Ammon's horn (tissue), 1 donor: Measurements from ENCODE around the gene SPTBN1.

Experiments used
- DNase-seq: peaks from one replicate; pipeline ENCODE4 v3.0.0-alpha.2; 2016; ENCODE audit warnings: low spot score

Gene SPTBN1

DNA sequence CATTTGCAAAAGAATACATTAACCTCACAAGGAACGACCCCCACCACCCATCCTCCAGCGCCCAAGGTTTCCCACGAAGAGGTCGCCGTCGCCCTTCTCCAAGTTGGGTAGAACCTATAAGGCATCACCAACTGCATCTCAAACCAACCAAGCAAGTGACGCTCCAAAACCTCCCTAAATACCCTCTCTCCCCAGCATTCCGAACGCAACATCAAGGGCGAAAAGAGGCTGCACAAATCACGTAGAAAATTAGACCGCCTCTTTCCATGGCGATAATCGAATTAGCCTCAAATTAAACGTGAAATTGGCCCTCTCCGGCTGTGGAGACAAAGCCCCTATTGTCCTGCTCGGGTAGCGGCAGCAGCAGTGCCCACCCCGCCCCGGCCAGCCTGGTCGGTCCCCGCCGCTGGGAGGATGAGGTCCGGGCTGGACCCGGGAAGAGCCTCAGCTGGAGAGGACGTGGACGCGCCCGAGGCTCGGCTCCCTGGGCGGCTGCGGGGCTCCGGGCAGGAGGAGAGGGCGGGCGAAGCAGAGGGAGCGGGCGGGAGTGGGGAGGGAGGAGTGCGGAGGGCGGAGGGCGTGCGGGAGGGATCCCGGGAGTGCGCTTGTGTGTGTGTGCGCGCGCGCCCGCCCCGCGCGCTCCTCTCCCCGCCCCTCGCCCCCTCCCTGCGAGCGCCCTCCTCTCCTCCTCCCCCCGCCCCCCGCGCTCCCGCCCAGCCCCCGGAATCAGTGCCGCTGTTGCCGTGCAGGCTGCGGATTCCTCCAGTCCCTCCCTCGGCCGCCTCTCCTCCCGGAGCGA, at the start of gene SPTBN1:
Gene SPTBN1, plus strand, starts transcription at position 765 of the 799 bp plus-strand sequence. CDS start 70,092 bp downstream, outside the sequence.
- peak; percentile 97 for DNase-seq

- no peak for DNase-seq
Observed at GRCh38 chr2:54407693-54408092, 48.4 kb upstream of the SPTBN1 start.

DNA sequence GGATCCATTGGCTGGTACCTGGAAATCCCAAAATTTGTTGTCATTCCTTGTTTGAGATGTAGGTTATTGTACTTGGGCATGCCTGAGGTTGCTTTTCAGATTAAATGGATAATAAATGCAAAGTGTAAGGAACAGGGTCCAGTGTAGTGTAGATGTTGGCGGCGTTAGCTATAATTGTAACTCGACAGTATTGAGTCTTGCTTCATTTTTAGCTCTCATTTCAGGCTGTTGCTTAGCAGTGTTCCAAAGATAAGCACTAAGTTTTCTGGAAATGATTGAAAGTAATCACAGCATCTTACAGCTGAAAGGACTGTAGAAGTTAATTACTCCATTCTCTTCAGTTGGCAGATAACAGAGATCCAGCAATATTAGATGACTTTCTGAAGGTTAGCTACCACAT, 47.8 kb upstream of the SPTBN1 start:
- DNase-seq: no peak

DNA sequence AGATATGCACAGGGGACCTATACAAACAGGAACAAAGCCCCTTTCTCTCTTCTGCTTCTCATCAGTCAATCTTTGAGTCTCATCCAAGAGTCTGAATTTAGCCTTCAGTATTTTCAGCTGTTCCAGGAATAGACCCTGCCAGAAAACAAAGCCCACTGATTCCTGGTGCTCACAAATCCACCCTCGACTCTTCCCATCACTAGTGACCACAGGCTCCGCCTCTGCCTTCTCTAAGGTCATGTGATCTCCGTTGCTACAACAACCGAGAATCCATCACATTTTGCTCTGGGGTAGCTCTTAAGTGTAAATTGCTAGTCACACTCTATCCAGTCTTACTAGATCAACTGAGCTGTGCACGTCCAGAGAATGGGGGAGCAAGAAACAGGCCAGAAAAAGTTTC, 46.4 kb upstream of the SPTBN1 start:
- DNase-seq: peak; percentile 82

DNA sequence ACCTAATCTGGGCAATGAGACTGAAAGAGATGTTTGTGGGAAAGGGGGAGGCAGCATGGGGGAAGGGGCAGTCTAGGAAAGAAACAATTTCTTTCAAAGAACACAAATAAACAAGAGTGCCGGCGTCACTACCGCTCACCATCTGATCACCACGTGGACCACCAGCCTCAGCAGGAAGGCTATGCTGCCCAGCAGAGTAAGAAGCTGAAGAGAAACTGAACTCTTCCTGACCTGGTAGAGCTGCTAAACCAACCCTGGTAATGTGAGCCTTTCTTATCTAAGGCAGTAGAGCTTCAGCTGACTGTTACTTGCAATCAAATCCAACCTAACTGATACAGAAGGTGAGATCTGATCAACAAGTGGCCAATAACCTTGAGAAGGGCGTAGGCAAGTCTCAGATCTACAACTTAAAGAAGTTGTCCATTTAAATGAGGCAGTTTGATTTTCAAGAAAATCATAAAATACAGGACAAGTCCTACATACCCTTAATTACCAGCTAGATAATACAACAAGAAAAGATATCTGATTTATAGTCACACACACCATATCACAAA, 44.2 kb upstream of the SPTBN1 start:
- no peak for DNase-seq

- DNase-seq: no peak
Observed at GRCh38 chr2:54416166-54416813, 39.8 kb upstream of the SPTBN1 start.

DNA sequence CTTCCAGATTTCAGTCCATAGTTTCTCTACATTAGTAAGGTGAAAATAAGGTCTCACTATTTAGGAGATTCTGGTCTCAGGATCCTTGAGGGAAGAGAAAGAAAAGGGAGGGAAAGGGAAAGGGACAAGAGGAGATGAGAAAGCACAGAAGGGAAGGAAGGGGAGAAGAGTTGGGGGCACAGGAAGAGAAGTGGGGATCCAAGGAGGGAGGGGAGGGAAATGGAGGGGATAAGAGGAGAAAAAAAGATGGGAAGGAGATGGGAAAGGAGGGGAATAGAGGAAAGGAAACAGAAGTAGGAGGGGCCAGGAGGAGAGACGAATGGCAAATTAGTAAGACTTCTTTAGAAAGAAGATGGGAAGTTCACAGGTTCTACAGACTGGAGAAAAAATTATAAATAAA, 39.2 kb upstream of the SPTBN1 start:
- DNase-seq: no peak

GRCh38 chr2:54417577-54417976, 38.5 kb upstream of the SPTBN1 start:
- DNase-seq: no peak

- no peak for DNase-seq
Observed at GRCh38 chr2:54419388-54419787, 36.7 kb upstream of the SPTBN1 start.

GRCh38 chr2:54419855-54420523, 36.1 kb upstream of the SPTBN1 start:
- no peak for DNase-seq

DNA sequence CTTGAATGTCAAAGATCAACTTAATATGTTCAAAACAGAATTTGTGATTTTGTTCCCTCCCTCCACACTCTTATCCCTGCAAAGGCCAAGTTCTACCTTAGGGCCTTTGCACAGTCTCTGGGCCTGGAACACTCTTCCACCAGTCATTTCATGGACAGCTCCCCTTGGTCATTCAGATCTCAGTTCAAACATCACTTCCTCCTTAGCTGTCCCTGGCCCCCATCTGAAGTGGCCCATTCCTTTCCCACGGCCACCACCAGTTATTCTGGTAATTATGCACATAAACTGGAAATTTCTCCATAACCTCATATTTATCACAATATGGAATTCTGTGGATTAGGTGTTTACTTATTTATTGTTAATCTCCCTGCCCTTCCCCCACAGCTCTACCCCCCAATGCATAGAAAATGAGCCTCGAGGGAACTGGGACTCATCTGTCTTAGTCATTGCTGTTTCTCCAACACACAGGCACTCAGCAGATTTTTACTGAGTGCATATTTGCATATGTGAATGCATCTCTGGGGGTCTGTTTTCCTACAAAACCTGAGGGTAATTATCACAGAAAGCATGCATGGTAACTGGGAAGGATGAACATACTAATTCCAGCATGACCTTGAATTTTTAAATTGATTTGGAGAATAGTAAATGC, 35.5 kb upstream of the SPTBN1 start:
- no peak for DNase-seq

DNA sequence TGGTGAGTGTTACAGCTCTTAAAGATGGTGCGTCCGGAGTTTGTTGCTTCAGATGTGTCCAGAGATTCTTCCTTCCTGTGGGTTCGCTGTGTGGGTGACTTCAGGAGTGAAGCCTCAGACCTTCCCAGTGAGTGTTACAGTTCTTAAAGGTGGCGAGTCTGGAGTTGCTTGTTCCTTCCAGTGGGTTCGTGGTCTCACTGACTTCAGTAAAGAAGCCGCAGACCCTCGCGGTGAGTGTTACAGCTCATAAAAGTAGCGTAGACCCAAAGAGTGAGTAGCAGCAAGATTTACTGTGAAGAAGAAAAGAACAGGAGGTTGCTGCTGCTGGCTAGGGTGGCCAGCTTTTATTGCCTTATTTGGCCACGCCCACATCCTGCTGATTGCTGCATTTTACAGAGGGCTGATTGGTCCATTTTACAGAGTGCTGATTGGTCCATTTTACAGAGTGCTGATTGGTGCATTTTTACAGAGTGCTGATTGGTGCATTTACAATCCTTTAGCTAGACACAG, 34.0 kb upstream of the SPTBN1 start:
- no peak for DNase-seq

GRCh38 chr2:54423213-54423612, 32.9 kb upstream of the SPTBN1 start:
- DNase-seq: no peak

DNA sequence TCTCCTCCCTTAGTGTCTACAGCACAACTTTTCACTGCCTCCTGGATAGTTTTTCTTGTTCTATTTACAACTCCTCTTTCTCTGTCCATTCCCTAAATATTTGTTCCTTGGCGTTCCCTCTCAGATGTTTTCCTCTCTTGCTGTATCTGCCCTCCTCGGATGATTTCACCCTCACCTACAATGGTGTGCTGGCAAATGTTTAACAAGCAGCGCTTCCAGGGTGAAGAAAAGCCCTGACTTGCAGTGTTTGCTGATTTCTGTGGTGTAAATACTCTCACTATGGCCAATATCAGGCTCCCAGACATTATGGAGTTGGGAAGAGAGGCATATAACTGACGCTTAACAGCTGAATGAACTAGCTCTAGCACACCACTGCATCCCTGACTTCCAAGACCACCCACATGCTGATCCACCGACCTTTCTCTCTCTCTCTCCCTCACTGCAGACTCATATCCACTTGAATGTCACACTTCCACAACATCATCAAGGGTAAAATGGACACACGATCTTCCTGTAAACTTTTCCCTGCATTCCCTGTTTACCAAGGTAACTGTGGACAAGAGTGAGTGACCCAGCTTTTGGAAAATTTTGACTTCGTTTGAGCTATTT, 31.5 kb upstream of the SPTBN1 start:
- DNase-seq: no peak

DNA sequence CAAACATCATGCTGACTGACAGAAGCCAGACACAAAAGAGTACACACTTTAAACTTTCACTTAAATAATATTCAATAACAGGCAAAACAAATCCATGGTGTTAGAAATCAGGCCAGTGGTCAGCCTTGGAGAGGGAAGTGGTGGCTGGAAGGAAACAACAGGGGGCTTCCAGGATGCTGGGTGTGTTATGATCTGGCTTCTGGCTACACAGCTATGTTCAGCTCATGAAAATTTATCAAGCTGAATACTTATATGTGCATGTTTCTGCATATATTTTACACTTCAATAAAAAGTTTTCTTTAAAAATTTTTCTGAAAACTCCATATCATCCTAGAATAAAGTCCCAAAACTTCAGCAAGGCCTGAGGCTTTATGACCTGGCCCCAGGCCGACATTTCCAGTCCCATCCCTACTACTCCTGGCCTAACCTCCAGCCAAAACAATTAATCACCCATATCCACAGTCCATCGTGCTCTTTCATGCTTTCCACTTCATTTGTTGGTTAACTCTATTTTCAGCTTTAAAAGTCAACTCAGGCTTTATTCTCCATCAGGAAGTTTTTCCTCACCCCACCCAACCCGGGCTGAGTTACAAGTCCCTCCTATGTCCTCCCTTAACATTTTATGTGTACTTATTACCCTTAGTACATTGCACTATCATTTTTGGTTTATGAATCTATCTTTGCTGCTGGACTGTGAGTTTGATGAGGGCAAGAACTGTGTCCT, 27.9 kb upstream of the SPTBN1 start:
- DNase-seq: no peak

DNA sequence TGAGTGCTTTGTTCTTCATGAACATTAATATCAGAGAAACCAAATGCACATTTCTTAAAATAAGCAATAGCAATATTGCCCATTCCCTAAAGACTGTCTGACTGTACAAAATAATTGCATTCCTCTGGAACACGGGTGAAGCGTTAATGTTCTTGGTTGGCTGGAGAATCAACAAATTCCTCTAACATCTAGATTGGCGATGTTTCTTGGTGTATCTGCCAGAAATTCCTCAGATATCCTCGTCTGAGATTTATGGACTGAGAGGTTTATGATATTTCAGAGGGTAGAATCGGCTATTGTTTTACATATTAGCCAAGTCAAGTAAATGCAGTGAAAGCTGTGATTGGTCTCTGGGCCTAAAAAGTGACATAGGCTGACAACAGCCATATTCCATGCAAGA, 27.1 kb upstream of the SPTBN1 start:
- DNase-seq: no peak

DNA sequence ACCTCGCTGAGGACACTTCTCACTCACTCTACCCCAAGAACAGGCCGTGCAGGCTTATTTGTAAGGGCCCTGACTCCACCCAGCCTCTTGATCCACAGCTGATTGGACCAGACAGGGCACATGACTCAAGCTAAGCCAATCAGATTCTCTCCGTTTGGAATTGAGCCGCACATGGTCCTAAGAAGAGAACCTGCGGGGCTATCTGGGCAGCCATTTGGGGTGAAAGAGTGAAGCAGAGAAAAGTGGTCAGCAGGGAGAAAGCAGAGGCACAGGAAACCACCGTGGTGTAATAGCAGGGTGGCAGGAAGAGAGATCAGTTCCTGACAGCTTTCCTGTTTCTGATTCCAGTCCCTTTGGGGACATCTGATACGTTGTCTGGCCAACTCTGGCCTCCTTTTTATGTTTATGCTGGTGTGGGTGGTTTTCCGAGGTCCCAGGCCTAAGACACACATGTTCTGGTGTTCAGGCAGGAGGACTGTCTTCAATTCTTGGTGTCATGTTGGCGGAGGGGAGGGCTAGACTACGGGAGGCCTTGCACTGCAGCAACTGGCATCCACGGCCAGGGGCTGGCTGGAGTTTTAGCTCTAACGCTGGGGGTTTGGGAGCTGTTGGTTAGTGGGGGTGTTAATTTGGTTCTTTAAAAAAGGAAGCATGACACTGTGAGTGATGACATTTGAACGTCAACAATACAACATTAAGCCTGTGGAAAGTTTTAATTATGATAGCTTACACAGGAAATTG, 26.1 kb upstream of the SPTBN1 start:
- DNase-seq: no peak

DNA sequence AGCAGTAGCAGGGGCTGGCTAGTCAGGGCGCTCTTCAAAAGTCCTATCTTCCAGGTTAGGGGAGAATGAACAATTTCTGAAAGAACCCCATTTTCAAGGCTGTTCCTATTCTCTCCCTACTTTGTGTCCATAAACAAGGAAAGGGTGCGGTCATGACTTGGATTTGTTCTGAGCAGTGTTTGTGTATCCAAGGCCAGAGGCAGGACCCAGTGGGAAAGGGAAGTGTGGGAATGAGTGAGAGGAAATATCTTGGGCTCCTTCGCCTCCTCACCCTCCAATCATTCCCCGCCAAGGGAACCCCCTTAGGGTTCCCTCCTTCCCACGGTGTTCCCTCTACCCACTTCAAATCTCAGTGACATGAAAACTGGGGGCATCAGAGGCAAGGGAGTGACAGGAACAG, 25.5 kb upstream of the SPTBN1 start:
- DNase-seq: no peak

DNA sequence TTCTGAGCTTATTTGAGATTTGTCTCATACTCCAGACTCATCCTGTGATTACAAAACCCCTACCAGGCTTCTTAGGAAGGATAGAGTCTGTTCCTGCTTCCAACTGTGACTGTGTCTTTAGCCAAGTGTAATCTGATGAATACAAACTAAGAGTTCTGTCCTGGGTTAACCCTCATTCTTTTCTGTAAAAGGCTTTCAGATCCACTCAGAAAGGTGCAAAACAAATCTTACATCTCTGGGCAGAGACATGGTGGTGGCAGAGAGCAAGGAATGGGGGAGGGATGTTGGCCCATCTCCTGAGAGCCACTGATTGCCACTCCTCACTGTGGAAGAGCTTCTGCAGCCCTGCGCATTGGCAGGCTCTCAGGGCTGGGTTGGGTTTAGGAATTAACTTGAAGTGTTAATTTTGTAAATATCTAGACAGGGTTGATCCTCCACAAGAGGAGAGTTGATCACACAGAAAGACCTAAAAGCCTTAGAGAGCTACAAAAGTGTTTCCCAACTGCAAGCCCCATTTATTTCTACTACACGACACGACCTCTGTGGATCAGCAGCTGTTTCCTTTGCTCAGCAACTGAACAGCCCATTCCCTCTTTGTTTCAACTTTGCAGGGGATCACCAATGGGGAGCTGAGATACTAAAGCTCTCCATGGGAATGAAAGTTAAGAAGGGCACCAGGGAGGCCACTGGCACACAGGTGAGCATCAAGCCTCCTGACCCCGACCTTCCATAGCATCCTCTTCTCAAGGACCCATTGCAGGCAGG, 23.7 kb upstream of the SPTBN1 start:
- DNase-seq: peak; percentile 54
